ENCODE measurements around the gene ROPN1L. TPM values are rescaled to one million over a fixed set of nuclear protein-coding genes. Genes with fewer than 3 reads are reported as not detected.

ROPN1L gene
- total and polyA plus RNA-seq, 2 of the 4 experiments (the other 2 are of a cell fraction), result 0.34 to 0.36 TPM

DNA sequence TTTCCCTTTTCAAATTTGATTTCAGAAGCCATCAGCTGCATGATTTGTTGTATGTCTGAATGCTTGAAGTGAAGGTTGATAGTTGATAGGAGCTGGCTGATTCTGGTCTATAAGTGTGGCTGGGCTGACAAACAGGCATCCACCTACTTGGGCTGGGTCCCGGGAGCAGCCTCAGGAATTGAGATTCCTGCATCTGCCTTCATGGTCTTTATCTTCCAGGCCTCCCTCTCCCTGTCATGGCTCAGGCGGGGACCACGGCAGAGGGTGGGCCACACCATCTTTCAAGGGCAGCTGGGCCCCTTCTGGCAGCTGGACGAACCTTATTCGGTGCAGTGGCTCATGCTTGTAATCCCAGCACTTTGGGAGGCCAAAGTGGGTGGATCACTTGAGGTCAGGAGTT, 55.9 kb downstream of the ROPN1L start:
- DNase-seq (no peak), ATAC-seq (ENCODE audit: low read depth) (peak; percentile 42; the same call in 1 of the 2 replicates)
- no peak for TF ChIP-seq RFX5 (IDR thresholded peaks at IDR 0.05; ENCODE audit: low read depth, low read length)
- TF ChIP-seq, protein P1, sequence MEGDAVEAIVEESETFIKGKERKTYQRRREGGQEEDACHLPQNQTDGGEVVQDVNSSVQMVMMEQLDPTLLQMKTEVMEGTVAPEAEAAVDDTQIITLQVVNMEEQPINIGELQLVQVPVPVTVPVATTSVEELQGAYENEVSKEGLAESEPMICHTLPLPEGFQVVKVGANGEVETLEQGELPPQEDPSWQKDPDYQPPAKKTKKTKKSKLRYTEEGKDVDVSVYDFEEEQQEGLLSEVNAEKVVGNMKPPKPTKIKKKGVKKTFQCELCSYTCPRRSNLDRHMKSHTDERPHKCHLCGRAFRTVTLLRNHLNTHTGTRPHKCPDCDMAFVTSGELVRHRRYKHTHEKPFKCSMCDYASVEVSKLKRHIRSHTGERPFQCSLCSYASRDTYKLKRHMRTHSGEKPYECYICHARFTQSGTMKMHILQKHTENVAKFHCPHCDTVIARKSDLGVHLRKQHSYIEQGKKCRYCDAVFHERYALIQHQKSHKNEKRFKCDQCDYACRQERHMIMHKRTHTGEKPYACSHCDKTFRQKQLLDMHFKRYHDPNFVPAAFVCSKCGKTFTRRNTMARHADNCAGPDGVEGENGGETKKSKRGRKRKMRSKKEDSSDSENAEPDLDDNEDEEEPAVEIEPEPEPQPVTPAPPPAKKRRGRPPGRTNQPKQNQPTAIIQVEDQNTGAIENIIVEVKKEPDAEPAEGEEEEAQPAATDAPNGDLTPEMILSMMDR (conservative IDR thresholded peaks at IDR 0.05; ENCODE audit: low read depth, low read length), result no peak
- no peak for TF ChIP-seq BHLHE40 (IDR thresholded peaks at IDR 0.05; ENCODE audit: low read depth, low read length)
- no peak for TF ChIP-seq MAFK (IDR thresholded peaks at IDR 0.05; ENCODE audit: low read depth, low read length)
- TF ChIP-seq RAD21 (IDR thresholded peaks at IDR 0.05; ENCODE audit: low read length), result no peak
- TF ChIP-seq, protein P2, sequence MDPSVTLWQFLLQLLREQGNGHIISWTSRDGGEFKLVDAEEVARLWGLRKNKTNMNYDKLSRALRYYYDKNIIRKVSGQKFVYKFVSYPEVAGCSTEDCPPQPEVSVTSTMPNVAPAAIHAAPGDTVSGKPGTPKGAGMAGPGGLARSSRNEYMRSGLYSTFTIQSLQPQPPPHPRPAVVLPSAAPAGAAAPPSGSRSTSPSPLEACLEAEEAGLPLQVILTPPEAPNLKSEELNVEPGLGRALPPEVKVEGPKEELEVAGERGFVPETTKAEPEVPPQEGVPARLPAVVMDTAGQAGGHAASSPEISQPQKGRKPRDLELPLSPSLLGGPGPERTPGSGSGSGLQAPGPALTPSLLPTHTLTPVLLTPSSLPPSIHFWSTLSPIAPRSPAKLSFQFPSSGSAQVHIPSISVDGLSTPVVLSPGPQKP (IDR thresholded peaks at IDR 0.05; ENCODE audit: borderline replicate concordance, low read depth, low read length), result no peak
- TF ChIP-seq, protein P3, sequence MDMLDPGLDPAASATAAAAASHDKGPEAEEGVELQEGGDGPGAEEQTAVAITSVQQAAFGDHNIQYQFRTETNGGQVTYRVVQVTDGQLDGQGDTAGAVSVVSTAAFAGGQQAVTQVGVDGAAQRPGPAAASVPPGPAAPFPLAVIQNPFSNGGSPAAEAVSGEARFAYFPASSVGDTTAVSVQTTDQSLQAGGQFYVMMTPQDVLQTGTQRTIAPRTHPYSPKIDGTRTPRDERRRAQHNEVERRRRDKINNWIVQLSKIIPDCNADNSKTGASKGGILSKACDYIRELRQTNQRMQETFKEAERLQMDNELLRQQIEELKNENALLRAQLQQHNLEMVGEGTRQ (IDR thresholded peaks at IDR 0.05; ENCODE audit: low read depth, low read length), result no peak
- no peak for TF ChIP-seq CEBPB (IDR thresholded peaks at IDR 0.05; ENCODE audit: low read depth, low read length)
- Histone ChIP-seq H2BK15ac (ENCODE audit: low read depth, low read length) (no peak overlapping the region), H2BK5ac (ENCODE audit: low read depth, low read length, poor library complexity, severe bottlenecking) (no peak overlapping the region), H4K8ac (ENCODE audit: low read depth in 2 of 2, low read length in 2 of 2) (no peak overlapping the region), H3K27me3 (ENCODE audit: control insufficient read depth, insufficient read depth, low read length) (0 out of 2 replicates have a peak, but pooled peaks cover 2% of the 10 kb centered on the region), H3K79me1 (ENCODE audit: low read depth in 1 of 2, low read length in 2 of 2) (no peaks in the 10 kb centered on the region), H3K27ac (ENCODE audit: insufficient read depth, low read length) (no peak overlapping the region), H4K91ac (ENCODE audit: insufficient read depth, low read depth, low read length) (no peak overlapping the region), H3K23ac (ENCODE audit: low read depth, low read length) (no peak overlapping the region), H2BK20ac (ENCODE audit: low read depth, low read length) (no peak overlapping the region), H3K4me1 (ENCODE audit: control insufficient read depth, insufficient read depth, low read length) (peaks cover 2% of the 10 kb centered on the region; the same call in 1 of the 2 replicates), H2AK5ac (ENCODE audit: low read depth, low read length) (no peak overlapping the region; the same call in 1 of the 2 replicates), H3K9ac (ENCODE audit: low read depth, low read length) (no peak overlapping the region), H3K4ac (ENCODE audit: low read depth, low read length) (no peak overlapping the region), H3K56ac (ENCODE audit: extremely low read depth, insufficient read depth, low read length) (no peak overlapping the region), H2AK9ac (replicated peaks; ENCODE audit: low read depth, low read length, poor library complexity) (no peak overlapping the region), H3K9me3 (ENCODE audit: control insufficient read depth, insufficient read depth, low read length) (peaks cover 7% of the 10 kb centered on the region; the same call in 1 of the 2 replicates), H3K36me3 (ENCODE audit: control insufficient read depth, insufficient read depth, low read length) (no peaks in the 10 kb centered on the region), H3K18ac (ENCODE audit: low read depth, low read length) (no peak overlapping the region), H4K20me1 (ENCODE audit: insufficient read depth, low read length) (no peaks in the 10 kb centered on the region), H2AFZ (replicated peaks; ENCODE audit: low read length, poor library complexity) (no peak overlapping the region), H4K5ac (ENCODE audit: low read depth, low read length) (no peak overlapping the region), H3K14ac (replicated peaks; ENCODE audit: low read depth, low read length) (no peak overlapping the region), H2BK120ac (ENCODE audit: low read depth, low read length) (no peak overlapping the region), H3K4me2 (ENCODE audit: low read depth, low read length) (no peak overlapping the region), H3K9me1 (ENCODE audit: insufficient read depth, low read length) (no peaks in the 10 kb centered on the region; the same call in 1 of the 2 replicates), H3K4me3 (ENCODE audit: insufficient read depth, low read depth, low read length) (no peak overlapping the region)
- intact Hi-C loops (cut with micrococcal nuclease) (no loop called here), dilution Hi-C loops (cut with HindIII; ENCODE audit: low sequenced_read_pairs, unreplicated experiment) (no loop called here), in situ Hi-C loops (cut with MboI; ENCODE audit: low sequenced_read_pairs) (no loop called here)
- WGBS, 2 experiments (ENCODE audit: extremely low coverage in 2 of 2, insufficient read length in 1 of 2), result 60% methylated on average over 2 of the region's 5 CpGs; no CpG with 5 or more reads in 1 of the 2 experiments
- CTCF ChIA-PET, result no interaction called here
- POLR2A ChIA-PET (ENCODE audit: unreplicated experiment), result no interaction called here
- BruUV-seq (replicated peaks), result no TSS peak
